Hematopoietic multipotent progenitor cell treated with erythropoietin and hydrocortisone succinate and interleukin-3 and kit ligand, for 15 days (in vitro differentiated cells): ENCODE results near the gene EXD2.
"Not testable (repeated sequence)": the region's sequence is repeated elsewhere in the genome, so short reads cannot be mapped to it uniquely, and the experiment has no call there.

Experiments used
- DNase-seq: peaks from one replicate; pipeline ENCODE4 v3.0.0-alpha.2; 2015; ENCODE audit warnings: low spot score

The EXD2 gene

DNA sequence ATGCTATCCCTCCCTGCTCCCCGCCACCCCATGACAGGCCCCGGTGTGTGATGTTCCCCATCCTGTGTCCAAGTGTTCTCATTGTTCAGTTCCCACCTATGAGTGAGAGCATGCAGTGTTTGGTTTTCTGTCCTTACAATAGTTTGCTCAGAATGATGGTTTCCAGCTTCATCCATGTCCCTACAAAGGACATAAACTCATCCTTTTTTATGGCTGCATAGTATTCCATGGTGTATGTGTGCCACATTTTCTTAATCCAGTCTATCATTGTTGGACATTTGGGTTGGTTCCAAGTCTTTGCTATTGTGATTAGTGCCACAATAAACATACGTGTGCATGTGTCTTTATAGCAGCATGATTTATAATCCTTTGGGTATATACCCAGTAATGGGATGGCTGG is 86.1 kb downstream of the EXD2 start:
- not testable (repeated sequence) for DNase-seq

- DNase-seq, result no peak
These were observed 89.5 kb downstream of the EXD2 start for GRCh38 chr14:69280746-69281291.

GRCh38 chr14:69281450-69282169 is 90.3 kb downstream of the EXD2 start:
- no peak for DNase-seq

- no peak for DNase-seq
These were observed 91.2 kb downstream of the EXD2 start for GRCh38 chr14:69282448-69282847.

- DNase-seq, result no peak
These were observed 92.9 kb downstream of the EXD2 start for GRCh38 chr14:69284170-69284569.

- no peak for DNase-seq
These were observed 94.5 kb downstream of the EXD2 start for GRCh38 chr14:69285661-69286255.

GRCh38 chr14:69287098-69288010 is 96.1 kb downstream of the EXD2 start:
- DNase-seq, result no peak

DNA sequence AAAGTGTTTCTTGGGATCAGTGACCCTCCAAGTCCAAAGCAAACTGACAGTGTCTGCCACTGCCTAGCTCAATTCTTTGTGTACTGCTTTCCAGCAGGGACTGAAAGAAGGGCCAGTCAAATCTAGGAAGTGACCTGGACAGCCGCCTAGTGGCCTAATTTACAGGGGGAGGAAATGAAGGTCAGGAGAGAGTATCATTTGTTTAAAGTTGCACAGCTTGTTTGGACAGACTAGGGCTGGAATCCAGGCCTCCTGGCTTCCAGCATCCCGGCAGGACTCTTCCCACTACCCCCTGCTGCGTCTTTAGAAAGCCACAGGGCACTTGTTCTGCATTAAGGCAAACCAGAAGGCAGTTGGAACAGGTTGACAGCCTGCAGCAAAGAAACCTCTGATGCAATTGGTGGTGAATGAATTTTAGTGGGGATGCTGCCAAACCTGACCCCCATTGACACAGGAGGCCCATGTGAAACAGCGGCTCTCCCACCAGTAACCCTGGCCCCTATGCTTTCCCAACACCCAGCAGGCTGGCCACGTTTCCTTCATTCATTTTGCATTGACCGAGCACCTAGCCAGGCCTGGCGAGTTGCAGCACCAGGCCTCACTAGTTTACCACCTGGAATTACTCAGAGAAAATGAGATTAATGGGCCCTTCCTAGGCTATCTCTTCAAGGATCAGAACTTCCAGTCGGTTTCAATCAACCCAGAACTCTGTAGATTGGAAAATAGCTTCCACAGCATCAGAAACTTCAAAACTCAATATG is 96.9 kb downstream of the EXD2 start:
- no peak for DNase-seq

DNA sequence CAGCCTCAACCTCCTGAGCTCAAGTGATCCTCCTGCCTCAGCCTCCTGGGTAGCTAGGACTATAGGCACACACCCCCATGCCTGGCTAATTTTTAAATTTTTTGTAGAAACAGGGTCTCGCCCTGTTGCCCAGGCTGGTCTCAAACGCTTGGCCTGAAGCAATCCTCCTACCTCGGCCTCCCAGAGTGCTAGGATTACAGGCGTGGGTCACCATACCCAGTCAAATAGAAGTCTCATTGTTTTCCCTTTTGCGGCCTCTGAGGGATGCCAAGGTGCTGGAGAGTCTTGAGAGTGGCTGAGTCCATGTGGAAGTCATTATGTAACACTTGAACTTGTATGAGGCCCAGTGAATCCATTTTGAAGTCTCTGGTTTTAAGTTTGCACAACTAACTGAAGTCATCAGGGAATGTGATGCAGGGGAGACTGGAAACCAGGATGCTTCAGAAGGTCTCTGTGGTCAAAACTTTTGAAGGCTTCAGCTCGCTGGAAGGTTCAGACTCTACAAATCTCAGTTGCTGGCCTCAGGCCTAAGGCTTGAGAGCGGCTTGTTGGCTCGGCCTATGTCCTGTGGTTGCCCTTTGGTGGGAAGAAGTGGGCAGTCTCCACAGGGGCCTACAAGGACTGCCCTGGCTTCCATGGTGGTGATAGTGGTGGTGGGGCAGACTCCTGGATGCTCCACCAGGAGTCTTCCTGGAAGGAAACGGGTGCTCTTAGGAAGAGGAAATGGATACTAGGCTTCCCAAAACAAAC is 97.8 kb downstream of the EXD2 start:
- DNase-seq, result no peak

GRCh38 chr14:69289811-69290520 is 98.7 kb downstream of the EXD2 start:
- DNase-seq, result no peak

DNA sequence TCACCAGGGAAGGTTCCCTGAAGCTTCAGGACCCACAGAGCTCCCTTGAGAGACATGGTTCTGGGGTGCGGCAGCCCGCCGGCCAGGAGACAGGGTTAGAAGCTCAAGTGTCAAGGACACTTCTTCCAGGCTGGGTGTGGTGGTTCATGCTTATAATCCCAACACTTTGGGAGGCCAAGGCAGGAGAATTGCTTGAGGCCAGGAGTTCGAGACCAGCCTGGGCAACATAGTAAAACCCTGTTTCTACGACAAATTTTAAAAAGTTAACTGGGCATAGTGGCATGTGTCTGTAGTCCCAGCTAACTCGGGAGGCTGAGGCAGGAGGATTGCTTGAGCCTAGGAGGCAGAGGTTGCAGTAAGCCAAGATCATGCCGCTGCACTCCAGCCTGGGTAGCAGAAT is 99.6 kb downstream of the EXD2 start:
- not testable (repeated sequence) for DNase-seq

GRCh38 chr14:69291396-69291795 is 100.1 kb downstream of the EXD2 start:
- DNase-seq, result no peak

GRCh38 chr14:69291891-69292561 is 100.7 kb downstream of the EXD2 start:
- no peak for DNase-seq
